IPS-20b (cell line): Measurements from ENCODE around the gene ZNF256.
"Not testable (repeated sequence)": the region's sequence is repeated elsewhere in the genome, so short reads cannot be mapped to it uniquely, and the experiment has no call there.

Experiments used
- H3K27ac ChIP-seq: one replicate; pipeline ENCODE4 v1.5.1; 2013; ENCODE audit warnings: low read length
- H3K27me3 ChIP-seq: 2 replicates; pipeline ENCODE4 v1.6.1; 2013; ENCODE audit warnings: mild to moderate bottlenecking, low read length, inconsistent platforms; ENCODE audit not compliant: insufficient read depth
- H3K36me3 ChIP-seq: 2 replicates; pipeline ENCODE4 v1.6.1; 2013; ENCODE audit warnings: low read depth, mild to moderate bottlenecking, inconsistent platforms, low read length, moderate library complexity; ENCODE audit not compliant: insufficient read depth
- H3K4me1 ChIP-seq: 2 replicates; pipeline ENCODE4 v1.6.1; 2013; ENCODE audit warnings: mild to moderate bottlenecking, control low read depth, inconsistent platforms, low read length, moderate library complexity; ENCODE audit not compliant: insufficient read depth
- H3K4me3 ChIP-seq: 2 replicates; pipeline ENCODE4 v1.5.1; 2013; ENCODE audit warnings: mild to moderate bottlenecking, low read length, inconsistent platforms
- H3K9ac ChIP-seq: 2 replicates; pipeline ENCODE4 v1.6.1; 2013; ENCODE audit warnings: low read depth, mild to moderate bottlenecking, inconsistent platforms, low read length, moderate library complexity
- H3K9me3 ChIP-seq: 2 replicates; pipeline ENCODE4 v1.6.1; 2013; ENCODE audit warnings: mild to moderate bottlenecking, low read depth, low read length, inconsistent platforms; ENCODE audit not compliant: insufficient read depth

Gene ZNF256

GRCh38 chr19:57935731-57936130 is 11.8 kb downstream of the ZNF256 start:
- Histone ChIP-seq H3K27me3 (no peaks in the 10 kb centered on the region), H3K36me3 (peaks cover 29% of the 10 kb centered on the region), H3K9me3 (peaks cover 18% of the 10 kb centered on the region), H3K27ac (no peak overlapping the region), H3K9ac (0 out of 2 replicates have a peak overlapping the region, but pooled peaks have one; percentile 16), H3K4me1 (no peaks in the 10 kb centered on the region), H3K4me3 (peak overlapping the region; percentile 84; the same call in 1 of the 2 replicates)

DNA sequence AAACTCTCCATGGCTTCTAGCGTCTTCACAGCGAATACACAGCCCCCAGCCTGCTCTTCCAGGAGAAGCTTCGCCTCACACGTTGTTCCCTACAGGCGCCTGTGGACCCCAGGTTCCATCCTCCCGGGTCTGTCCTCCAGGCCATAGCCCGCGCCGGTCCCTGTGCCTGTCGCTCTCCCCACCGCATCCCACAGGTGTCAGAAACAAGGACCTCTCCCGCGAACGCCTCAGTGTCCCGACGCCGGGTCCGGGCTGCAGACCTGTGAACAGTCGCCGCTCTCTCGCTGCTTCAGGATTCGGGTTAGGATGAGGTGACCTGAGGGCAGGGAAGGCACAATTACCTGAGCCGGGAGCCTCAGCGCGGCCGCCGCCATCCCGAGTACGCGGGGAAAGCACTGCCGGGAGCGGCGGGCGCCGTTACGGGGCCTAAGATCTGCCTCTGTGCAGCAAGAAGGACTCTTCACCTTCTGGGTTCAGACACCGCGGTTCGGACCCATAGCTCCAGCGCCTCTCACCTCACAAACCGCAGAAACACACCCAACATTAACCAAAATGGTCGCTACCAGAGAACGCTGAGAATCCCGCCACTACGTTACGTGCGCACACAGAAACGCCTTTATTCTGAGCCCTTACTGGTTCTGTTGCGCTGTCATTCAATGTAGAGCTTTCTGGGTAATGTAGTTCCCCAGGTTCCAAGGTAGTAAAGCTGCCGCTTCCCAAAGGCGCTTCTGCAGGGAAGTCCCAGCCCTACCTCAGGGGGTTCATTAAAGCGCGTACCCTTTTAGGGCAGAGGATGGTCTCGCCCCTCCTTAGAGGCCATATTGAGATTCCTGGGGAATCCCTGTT is 12.5 kb downstream of the ZNF256 start, which contains the start of gene ZNF418:
TSS of gene ZNF418 (minus strand) at position 583 of the 846 bp plus-strand sequence. CDS start 1,580 bp downstream, outside the sequence.
- H3K4me1 ChIP-seq: no peaks in the 10 kb centered on the region
- H3K9me3 ChIP-seq: peaks cover 23% of the 10 kb centered on the region
- peak within 1 kb of the TSS; percentile 84 for H3K4me3 ChIP-seq
- peaks cover 33% of the 10 kb centered on the region for H3K36me3 ChIP-seq
- no peaks in the 10 kb centered on the region for H3K27me3 ChIP-seq
- H3K27ac ChIP-seq: peak within 1 kb of the TSS; percentile 35
- peak within 1 kb of the TSS; percentile 94 for H3K9ac ChIP-seq

DNA sequence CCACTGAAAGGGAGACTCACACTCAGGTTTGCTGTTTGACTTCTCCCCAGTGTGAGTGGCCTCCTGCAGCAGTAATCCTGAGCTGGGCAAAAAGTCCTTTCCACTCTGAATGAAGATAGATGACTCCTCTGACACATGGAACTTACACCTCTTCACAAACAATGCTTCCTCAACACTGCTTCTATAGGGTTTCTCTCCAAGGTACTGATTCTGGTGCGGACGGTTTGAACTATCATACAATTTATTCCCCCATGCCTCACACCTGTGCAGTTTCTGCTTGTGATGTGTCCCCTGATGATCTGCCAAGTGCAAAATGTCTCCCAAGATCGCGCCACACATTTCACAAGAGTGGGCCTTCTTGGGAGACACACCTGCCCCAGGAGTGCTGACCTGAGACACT is 19.9 kb downstream of the ZNF256 start:
- H3K9me3 ChIP-seq: peaks cover 65% of the 10 kb centered on the region
- H3K9ac ChIP-seq: no peak overlapping the region
- H3K4me1 ChIP-seq: no peaks in the 10 kb centered on the region
- no peaks in the 10 kb centered on the region for H3K27me3 ChIP-seq
- H3K4me3 ChIP-seq: peak overlapping the region; percentile 14; the same call in 1 of the 2 replicates
- no peak overlapping the region for H3K27ac ChIP-seq
- H3K36me3 ChIP-seq: peaks cover 83% of the 10 kb centered on the region

DNA sequence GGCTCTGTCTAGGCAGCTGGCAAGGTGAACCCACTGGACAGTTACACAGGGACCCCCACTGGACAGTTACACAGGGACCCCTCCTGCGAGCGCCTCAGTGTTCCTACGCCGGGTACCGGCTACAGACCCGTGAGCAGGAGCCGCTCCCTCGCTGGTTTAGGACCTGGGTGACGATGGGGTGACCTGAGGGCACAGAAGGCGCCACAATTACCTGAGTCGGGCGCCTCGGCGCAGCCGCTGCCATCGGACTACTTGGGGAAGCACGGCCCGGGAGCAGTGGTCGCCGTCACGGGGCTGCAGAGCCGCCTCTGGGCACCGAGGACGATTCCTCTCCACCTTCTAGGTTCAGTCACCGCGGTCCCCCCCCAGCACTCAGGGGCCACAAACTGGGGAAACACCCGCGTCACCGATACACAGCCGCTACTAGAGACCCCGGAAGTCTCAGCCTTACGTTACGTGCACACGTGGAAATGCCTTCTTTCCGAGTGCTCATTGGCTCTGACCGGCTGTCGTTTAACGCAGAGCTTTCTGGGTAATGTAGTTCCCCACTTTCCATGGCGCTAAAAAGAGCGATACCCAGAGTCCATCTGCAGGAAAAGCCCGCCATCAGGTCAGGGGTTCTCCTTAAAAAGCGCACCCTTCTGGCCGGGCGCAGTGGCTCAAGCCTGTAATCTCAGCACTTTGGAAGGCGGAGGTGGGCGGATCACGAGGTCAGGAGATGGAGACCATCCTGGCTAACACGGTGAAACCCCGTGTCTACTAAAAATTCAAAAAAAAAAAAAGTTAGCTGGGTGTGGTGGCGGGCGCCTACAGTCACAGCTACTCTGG is 31.1 kb downstream of the ZNF256 start, which contains the start of gene ZNF417:
TSS of gene ZNF417 (minus strand) at position 425 of the 828 bp plus-strand sequence. CDS start at position 244, 181 bp downstream.
- H3K4me1 ChIP-seq, H3K27me3 ChIP-seq, H3K9me3 ChIP-seq, H3K27ac ChIP-seq: not testable (repeated sequence)
- Histone ChIP-seq H3K9ac (peak within 1 kb of the TSS; percentile 93), H3K4me3 (peak within 1 kb of the TSS; percentile 99), H3K36me3 (peaks cover 57% of the 10 kb centered on the region)

DNA sequence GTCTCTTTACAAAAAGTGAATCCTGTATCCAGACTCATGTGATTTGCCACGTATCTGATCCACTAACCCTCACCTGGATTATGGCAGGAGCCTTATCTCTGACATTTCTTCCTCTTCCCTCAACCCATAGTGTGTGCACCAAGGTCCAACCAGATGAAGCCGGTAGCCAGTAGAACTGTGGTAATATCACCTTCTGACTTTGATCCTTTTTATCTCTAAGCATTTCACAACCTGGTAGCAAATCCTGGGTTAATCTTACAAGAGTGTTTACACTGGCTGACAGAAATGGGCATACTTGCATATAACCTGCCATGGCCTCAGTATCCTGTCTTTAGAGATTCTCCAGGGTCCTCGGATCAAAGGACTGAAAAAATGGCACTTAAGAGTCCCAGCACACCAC is 33.0 kb downstream of the ZNF256 start:
- Histone ChIP-seq H3K27me3 (no peaks in the 10 kb centered on the region), H3K4me1 (peaks cover 8% of the 10 kb centered on the region; the same call in 1 of the 2 replicates), H3K9me3 (no peaks in the 10 kb centered on the region), H3K9ac (no peak overlapping the region), H3K4me3 (no peak overlapping the region), H3K36me3 (peaks cover 48% of the 10 kb centered on the region), H3K27ac (no peak overlapping the region)

DNA sequence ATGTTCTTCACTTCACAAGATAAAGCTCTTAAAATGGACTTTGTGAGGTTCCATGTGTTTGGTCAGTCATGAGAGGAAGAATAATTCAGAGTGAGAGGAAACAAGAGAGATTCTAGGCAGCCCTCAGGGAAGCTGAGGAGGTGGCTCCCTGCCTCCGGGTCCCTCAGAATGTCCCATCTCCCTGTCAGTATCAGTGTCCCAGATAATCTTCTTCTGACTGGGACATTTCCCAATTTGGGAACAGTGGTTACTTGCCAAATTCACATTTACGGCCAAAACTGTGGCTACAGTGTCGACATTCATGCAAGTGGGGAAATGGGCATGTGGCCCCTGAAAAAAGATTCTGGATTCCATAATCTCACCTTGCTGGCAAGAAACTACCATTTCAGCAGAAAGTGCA is 40.1 kb downstream of the ZNF256 start:
- Histone ChIP-seq H3K27me3 (no peaks in the 10 kb centered on the region), H3K4me1 (no peaks in the 10 kb centered on the region), H3K27ac (no peak overlapping the region), H3K4me3 (no peak overlapping the region), H3K36me3 (peaks cover 42% of the 10 kb centered on the region), H3K9ac (no peak overlapping the region), H3K9me3 (no peaks in the 10 kb centered on the region)

DNA sequence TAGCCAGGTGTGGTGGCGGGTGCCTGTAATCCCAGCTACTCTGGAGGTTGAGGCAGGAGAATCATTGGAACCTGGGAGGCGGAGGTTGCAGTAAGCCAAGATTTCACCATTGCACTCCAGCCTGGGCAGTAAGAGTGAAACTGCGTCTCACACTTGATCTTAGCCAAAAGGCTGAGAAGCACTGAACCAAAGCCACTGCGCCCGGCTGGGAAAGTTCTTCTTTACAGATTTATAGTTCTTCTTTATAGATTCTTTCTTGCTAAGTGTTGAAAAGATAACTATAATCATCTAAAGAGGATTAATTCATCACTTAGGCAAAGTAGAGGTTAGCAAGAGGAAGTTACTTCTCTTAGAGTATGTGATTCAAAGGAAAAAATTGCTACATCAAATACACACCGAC is 42.2 kb downstream of the ZNF256 start:
- H3K36me3 ChIP-seq: peaks cover 24% of the 10 kb centered on the region
- H3K27ac ChIP-seq: no peak overlapping the region
- H3K9ac ChIP-seq: no peak overlapping the region
- H3K4me1 ChIP-seq: no peaks in the 10 kb centered on the region
- H3K4me3 ChIP-seq: no peak overlapping the region
- H3K9me3 ChIP-seq: no peaks in the 10 kb centered on the region
- no peaks in the 10 kb centered on the region for H3K27me3 ChIP-seq

- H3K27ac ChIP-seq: no peak overlapping the region
- H3K4me1 ChIP-seq: no peaks in the 10 kb centered on the region
- H3K4me3 ChIP-seq: no peak overlapping the region
- H3K27me3 ChIP-seq: no peaks in the 10 kb centered on the region
- H3K9me3 ChIP-seq: no peaks in the 10 kb centered on the region
- H3K9ac ChIP-seq: no peak overlapping the region
- H3K36me3 ChIP-seq: peaks cover 18% of the 10 kb centered on the region
These were observed 43.8 kb downstream of the ZNF256 start for GRCh38 chr19:57903618-57904184.

DNA sequence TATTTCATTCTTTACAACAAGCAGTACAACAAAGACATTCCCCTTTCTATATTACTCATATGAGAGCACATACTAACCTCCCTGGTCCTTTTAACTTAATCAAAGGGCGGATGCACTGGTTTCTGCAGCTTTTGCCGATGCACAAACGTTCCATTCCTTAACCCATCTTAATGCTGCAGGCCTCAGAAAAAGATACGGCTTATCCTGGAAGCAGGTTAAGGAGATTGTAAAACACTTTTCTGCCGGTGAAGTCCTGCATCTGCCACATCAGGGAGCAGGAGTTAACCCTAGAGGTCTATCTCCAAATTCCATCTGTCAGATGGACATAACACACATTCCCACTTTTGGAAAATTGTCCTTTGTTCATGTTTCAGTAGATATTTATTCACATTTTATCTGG is 47.2 kb downstream of the ZNF256 start:
- Histone ChIP-seq H3K9ac (no peak overlapping the region), H3K4me1 (no peaks in the 10 kb centered on the region), H3K36me3 (no peaks in the 10 kb centered on the region), H3K9me3 (no peaks in the 10 kb centered on the region), H3K27me3 (no peaks in the 10 kb centered on the region), H3K27ac (no peak overlapping the region), H3K4me3 (no peak overlapping the region)
